NCI-H1105 (cell line): ENCODE measurements around the gene POLR3H.
"Not testable (repeated sequence)": the region's sequence is repeated elsewhere in the genome, so short reads cannot be mapped to it uniquely, and the experiment has no call there.

Source experiments
- DNase-seq: peaks from one replicate; lab custom pipeline; 2025; lab: John Stamatoyannopoulos, UW

The POLR3H gene

DNA sequence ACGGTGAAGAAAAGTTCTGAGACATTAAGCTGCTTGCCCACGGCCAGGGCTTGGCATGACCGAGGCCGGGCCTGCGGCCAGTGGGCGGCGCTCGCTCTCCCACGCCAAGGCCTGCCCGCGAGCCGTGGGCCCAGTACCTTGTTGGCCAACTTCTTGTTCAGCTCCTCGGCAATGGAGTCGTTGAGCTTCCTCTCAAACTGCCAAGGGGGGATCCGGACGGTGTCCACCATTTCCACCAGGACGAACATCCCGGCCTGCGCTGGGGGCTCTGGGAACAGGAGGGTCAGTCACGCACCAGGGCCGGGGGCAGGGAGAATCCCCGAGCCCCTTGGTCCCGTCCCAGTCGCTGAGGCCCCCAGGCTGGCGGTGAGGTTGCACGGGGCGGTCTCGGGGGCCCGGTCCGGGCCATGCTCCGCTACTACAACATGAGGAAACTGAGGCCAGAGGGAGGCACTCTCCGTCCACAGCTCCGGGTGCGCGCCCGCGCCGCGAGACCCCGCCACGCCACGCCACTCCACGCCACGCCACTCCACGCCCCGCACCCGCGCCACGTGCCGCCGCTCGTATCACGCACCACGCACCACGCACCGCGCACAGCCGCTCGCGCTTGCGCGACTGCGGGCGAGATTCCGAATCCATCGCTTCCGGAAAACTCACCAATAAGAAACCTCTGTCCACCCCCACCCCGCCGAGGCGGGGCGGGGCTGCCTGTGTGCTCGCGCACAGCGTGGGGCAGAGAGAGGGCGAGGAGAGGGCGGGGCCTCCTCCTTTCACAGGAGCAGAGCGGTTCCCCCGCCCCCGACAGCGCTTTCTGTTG, at the start of gene POLR3H:
Gene POLR3H, minus strand, starts transcription at position 617 of the 817 bp plus-strand sequence. Its CDS starts 369 bp downstream, at position 248.
- DNase-seq = peak; percentile 95

GRCh38 chr22:41593336-41593960, 49.2 kb upstream of the POLR3H start:
- not testable (repeated sequence) for DNase-seq

DNA sequence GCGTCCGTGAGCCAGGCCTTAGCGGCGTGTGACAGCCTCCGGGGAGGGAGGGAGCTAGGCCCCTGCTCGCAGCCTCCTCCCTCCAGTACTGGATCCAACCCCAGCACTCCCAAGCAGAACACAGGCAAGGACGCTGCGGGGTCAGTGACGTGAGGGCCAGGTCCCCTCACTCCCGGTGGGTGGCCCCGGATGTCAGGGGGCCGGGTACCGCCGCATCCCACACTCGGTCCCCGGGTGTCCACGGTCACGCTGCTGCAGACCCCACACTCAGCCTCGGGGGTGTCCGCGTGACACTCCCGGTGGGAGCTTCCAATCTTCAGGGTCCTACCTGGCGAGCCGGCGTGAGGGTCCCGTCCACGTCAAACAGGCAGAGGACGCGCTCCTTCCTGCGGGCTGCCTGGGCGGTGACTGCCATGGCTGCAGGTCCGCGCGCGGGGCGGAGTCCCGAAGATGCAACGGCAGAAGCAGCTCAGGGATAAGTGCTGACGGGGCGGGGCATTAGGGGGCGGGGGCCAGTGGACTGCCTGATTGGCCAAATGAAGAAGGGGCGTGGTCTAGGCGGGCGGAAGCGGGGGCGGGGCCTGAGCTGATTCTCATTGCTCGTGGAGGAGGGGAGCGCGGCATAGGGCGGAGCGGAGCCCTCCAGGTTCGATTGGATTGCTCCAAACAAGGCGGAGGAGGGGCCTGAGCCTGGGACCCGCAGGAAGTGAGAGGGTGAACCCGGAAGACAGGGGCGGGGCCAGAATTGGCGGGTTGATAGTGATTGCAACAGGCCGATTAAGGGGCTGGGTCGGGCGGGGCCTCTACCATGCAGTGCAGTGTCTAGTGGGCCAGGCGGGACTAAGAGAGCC, 45.3 kb upstream of the POLR3H start, which contains the start of gene PMM1:
Gene PMM1, minus strand, starts transcription at position 450 of the 851 bp plus-strand sequence. Its CDS starts 35 bp downstream, at position 415.
- peak; percentile 100 for DNase-seq

DNA sequence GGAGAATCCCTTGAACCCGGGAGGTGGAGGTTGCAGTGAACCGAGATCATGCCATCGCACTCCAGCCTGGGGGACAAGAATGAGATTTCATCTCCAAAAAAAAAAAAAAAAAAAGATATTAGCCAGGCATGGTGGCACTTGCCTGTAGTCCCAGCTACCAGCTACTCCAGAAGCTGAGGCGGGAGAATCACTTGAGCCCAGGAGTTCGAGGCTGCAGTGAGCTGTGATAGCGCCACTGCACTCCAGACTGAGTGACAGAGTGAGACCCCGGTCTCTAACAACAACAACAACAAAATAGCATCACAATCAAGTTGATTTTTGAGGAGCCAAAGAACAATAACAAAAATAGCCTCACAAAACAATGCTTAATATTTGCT, 43.1 kb upstream of the POLR3H start:
- no peak for DNase-seq

DNA sequence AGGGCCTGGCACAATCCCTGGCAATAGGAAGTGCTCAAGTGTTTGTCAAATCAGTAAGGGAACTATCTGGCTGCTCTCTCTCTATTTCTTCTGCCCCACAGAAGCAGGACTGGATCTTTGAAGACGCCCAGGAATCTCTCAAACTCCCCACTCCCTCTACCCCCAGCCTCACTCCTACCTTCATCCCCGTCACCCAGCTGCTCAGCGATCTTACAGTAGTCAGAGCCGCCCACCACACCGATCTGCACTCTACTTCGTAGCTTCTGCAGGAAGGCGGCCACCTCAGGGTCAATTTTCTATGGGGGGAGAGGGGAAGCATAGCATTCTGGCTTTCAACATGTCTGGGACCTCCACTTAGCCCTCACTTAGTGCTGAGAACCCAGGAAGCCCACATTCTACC, 41.6 kb upstream of the POLR3H start:
- no peak for DNase-seq

- no peak for DNase-seq
Observed at GRCh38 chr22:41584881-41585280, 40.6 kb upstream of the POLR3H start.

GRCh38 chr22:41582694-41583093, 38.4 kb upstream of the POLR3H start:
- DNase-seq = no peak

DNA sequence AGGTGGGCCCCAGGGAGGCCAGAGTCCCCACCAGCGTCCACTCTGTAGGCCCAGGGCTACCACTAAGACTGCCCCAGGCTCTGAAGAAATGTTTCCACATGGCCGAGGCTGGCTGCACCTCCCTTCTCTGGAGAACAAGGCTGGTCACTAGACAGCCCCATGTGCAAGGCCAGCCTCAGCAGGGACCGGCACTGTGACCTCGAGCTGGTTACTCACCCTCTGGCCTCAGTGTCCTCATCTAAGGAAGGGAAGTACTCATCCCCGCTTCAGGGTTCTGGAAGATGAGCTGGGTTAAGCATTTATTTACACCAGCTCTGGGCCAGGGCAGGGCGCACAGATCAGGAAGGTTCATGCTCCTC, 35.7 kb upstream of the POLR3H start:
- no peak for DNase-seq

GRCh38 chr22:41579297-41579996, 35.2 kb upstream of the POLR3H start:
- no peak for DNase-seq

DNA sequence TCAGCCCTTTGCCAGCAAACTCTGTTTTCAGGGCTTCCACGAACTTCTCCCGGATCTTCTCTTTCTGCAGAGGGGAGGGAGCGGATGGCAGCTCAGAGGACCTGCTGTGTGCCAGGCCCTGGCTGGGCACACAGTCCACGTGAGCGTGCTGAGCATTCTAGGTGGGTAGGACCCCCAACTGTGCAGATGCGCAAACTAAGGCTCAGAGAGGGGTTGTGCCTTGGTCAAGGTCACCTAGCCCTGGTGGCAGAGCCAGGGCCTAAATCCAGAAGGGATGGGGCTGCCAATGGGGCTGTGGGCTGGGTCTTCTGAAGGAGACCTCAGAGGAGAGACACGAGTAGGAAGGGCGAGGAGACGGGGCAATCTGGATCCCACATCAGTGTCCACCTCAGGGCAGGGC, 34.5 kb upstream of the POLR3H start:
- no peak for DNase-seq

DNA sequence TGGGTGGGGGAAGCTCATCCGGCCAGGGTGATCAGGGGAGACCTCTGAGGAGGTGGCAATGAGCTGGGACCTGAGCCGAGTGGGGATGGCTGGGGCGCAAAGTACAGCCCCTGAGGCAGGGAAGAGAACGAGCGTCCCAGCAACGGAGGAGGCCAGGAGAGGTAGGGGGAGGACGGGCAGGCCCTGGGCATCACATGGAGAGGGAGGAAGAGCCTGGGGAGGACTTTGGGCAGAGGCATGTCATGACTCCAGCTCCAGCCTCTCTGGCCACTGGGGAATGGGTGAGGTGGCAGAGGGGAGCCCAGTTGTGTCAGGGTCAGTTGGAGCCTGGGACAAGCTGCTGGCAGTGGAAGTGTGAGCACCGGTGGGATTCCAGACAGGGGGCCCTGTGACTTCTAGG, 33.8 kb upstream of the POLR3H start:
- no peak for DNase-seq

DNA sequence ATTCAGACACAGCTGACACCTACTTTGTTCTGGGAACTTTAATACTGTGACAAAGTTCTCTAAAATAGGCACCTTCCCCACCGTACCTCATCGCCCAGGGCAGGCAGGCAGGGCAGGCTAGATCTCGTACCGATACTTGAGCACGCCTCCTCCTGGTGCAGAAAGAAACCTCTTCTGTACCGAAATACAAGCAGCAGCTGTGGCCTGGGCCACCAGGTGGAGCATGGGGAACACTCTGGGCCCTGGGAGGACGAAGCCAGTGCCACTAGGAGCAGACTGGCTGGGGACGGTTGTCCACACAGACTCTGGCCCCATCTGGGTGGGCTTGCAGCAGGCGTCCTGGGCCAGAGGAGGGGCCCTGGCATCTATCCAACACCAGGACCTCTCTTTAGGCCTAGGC, 32.6 kb upstream of the POLR3H start:
- DNase-seq = no peak

DNA sequence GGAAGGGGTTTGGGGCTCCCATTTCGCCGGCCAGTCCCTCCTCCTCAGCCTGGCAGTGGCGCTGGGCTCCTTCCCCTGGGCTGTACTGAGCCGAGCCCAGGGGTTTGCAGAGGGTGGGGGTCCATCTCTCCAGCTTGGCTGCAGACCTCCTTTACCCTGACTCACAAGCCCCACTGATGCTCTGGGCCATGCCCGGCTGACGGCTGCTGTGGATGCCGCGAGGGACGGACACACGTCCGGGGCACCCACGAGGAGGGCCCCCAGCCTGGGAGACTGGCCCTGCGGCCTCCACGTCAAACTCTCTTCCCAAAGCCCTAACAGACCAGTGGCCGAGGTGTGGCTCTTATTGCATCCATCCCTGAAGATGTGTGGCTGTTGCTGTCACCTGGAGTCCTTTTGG, 31.3 kb upstream of the POLR3H start:
- no peak for DNase-seq

- no peak for DNase-seq
Observed at GRCh38 chr22:41574847-41575381, 30.6 kb upstream of the POLR3H start.

- DNase-seq = no peak
Observed at GRCh38 chr22:41573677-41574076, 29.4 kb upstream of the POLR3H start.

- DNase-seq = not testable (repeated sequence)
Observed at GRCh38 chr22:41572305-41572704, 28.0 kb upstream of the POLR3H start.

DNA sequence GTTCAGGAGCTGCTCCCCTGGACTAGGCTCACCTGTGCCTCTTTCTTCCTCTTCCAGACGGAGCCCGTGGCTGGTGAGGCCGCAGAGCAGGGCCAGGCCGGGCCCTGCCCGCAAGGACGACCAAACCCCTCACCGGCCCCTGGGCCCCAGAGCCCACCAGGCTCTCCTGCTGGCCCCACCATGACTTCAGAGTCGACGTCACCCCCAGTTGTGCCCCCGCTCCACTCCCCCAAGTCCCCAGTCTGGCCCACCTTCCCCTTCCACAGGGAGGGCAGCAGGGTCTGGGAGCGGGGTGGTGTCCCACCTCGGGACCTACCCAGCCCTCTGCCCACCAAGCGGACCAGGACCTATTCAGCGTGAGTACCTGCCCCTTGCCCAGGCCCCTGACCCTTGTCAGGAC, 27.5 kb upstream of the POLR3H start:
- DNase-seq = no peak

- DNase-seq = no peak
Observed at GRCh38 chr22:41570221-41570620, 26.0 kb upstream of the POLR3H start.

GRCh38 chr22:41568811-41569210, 24.5 kb upstream of the POLR3H start:
- no peak for DNase-seq

DNA sequence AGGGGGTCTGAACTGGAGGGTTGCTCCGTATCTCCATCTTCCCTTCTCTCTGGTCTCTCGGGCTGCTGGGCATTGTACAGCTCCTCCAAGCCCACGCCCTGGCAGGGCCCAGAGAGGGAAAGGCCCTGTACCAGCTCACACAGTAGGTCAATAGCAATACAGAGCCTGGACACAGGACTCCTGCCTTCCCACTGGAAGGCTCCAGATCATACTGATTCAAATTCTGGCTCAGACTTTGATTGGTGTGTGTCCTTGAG, 23.2 kb upstream of the POLR3H start:
- no peak for DNase-seq

GRCh38 chr22:41565403-41566054, 21.3 kb upstream of the POLR3H start:
- DNase-seq = no peak

DNA sequence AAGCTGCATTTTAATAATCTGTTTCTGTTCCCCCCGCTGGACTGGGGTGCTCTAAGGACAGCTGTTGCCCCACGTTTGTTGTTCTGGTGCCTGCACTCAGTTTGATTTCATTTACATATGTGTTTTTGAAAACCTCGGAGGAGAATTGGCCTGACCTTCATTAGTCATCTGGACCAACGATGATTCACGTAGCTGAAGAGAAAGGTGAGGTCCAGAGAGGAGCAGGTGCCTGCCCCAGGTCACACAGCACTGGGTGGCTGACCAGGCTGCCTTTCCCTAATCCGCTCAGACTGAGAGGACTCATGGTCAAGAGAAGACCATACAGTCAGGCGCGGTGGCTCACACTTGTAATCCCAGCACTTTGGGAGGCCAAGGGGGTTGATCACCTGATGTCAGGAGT, 20.3 kb upstream of the POLR3H start:
- no peak for DNase-seq
